HG02938 (cell line): ENCODE results near the gene TRPC4AP.

ENCODE experiments used
- ATAC-seq: cut with Tn5 transposase; IDR thresholded peaks from one replicate; pipeline ENCODE4 v1.9.1; 2021; ENCODE audit warnings: mild to moderate bottlenecking, moderate library complexity; ENCODE audit not compliant: unreplicated experiment

Gene TRPC4AP

DNA sequence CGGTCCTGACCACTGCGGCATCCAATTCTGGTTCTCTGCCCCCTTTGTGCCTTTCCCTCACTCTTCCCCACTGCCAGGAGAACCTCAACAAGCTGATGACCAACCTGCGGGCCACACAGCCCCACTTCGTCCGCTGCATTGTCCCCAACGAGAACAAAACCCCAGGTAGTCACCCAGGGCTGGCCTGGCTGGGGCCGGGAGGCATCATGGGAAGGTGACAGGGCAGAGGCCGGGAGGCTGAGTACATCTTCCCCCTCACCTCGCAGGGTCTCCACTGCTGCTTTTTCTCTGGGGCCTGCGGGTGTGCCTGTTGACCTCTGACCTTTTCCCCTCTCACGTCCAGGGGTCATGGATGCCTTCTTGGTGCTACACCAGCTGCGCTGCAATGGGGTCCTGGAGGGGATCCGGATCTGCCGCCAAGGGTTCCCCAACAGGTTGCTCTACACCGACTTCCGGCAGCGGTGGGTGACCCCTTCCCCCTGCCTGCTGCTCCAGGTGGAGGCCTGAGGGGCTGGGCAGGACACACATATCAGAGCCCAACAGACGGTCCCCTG is 101.9 kb downstream of the TRPC4AP start:
- ATAC-seq: no peak

DNA sequence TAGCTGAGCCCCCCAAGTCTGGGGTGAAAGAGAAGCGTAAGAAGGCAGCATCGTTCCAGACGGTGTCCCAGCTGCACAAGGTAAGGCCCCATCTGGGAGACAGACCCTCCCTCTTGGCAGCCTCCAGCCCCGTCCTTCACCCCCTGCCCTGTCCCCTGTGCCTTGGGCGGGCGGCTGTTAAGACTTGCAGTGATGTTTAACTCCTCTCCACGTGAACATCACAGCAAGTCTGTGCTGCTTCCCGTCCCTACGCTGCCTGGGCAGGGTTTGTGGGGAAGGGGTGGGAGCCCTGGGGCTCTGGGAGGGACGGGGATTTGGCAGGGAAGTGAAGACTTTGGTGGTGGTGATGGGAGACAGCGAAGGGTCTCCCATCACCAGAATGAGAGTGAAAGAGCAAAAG is 102.4 kb downstream of the TRPC4AP start:
- no peak for ATAC-seq

GRCh38 chr20:34989670-34990069 is 102.9 kb downstream of the TRPC4AP start:
- no peak for ATAC-seq

DNA sequence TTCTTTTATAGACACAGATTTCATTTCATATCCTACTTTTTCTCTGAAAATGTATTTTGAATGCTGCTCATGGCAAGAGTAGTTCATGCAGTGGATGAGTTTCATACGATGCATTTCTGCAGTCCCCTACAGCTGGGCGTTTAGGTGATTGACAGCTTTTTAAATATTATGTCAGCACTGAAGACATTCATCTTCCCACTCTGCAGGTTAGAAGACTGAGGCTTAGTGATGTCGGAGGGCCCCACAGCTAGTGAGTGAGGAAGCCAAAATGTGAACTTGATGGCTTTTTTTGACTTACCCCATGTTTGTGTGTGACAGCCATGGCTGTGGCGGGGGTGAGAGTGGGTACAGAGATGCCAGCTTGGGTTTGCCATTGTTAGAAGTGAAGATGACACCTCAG is 103.5 kb downstream of the TRPC4AP start:
- no peak for ATAC-seq

GRCh38 chr20:34988191-34988540 is 104.4 kb downstream of the TRPC4AP start:
- ATAC-seq: no peak

DNA sequence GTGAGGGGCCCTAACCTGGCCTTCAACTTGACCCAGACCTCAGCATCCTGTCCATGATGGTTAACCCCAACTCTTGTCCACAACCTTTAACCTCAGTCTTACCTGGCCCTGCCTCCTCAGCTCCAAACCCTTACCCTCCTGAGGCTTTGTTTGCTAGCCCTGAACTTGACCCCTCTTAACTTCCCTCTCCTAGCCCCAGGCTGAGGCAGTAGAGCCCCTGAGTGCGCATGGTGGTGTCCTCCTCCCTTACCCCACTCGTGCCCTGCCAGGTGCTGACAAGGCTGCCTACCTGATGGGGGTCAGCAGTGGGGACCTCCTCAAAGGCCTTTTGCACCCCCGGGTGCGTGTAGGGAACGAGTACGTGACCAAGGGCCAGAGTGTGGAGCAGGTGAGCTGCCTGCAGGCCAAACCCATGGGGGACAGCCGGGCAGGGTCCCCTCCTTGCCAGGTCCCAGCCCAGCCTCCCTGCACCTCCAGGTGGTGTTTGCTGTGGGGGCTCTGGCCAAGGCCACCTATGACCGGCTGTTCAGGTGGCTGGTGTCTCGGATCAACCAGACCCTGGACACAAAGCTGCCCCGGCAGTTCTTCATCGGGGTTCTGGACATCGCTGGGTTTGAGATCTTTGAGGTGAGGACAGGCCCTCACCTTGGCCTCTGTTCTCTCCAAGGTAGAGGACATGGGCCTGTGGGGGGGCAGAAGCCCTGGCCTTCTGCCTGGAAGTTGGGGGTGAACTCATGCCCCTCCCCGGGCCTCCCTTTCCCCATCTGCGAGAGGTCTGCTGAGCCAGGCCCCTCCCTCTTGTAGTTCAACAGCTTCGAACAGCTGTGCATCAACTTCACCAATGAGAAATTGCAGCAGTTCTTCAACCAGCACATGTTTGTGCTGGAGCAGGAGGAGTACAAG is 105.1 kb downstream of the TRPC4AP start:
- no peak for ATAC-seq

DNA sequence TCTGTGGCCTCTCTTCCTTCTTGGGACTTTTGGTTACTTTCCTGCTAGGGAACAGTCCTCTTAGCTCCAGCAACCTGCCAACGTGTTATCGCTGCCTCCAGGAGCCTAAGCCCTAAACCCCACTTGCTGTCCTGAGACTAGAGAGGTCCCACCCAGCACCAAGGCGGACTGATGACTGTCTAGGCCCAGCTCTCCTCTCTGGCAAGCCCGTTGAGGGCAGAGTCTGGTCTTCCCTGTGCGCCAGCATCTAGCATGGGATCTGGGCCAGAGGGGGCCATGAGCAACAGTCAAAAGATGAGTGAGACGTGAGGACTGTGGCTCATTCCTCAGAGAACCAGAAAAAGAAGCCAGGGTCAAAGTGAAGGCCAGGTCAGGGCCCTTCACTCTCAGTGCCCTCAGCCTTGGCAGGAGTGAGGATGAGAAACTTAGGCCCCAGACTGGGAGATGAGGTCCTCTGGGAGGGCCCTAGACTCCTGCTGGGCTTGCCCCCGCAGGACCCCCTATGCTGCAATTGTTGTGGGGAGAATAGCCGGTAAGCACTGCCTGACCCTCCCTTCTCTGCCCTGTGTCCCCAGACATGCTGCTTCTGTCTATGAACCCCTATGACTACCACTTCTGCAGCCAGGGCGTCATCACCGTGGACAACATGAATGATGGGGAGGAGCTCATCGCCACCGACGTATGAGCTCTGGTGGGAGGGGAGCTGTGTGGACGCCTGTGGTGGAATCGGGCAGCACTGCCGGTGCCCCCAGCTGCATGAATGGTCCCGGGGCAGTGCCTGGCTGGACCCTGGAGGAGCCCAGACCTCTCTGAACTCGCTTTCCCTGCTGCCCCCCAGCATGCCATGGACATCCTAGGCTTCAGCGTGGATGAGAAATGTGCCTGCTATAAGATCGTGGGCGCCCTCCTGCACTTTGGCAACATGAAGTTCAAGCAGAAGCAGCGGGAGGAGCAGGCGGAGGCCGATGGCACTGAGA is 106.0 kb downstream of the TRPC4AP start:
- ATAC-seq: no peak

DNA sequence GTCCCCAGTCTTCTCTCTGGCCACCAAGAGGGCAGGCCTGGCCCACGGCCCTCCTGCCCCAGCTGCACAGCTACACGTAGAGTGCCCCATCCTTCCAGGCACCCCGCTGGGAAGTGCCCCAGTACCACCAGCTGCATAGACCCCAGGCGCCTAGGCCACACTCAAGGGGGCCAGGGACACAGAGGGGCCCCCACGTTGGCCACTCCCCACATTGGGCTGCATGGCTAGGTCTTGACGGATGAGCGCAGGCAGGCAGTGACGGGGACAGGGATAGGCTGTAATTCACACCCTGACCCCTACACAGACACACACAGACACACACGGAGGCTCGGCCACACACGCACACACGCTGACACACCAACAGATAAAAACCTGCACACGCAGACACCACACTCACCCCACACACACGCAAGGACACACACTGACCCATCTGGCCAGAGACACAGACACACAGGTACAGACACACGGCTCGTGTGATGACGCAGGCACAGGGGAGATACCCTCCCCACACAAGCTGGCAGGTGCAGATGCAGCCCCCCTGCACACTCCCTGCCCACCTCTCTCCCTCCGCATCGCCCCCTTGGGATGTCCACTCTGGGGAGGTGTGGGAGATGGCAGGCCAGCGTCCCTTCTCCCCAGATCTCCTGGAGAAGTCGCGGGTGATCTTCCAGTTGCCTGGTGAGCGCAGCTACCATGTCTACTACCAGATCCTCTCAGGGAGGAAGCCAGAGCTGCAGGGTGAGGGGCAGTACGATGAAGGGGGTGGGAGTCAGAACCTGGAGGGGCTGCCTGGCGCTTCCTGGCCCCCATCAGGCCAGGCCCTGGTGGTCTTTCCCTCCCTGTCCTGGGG is 106.9 kb downstream of the TRPC4AP start:
- no peak for ATAC-seq

DNA sequence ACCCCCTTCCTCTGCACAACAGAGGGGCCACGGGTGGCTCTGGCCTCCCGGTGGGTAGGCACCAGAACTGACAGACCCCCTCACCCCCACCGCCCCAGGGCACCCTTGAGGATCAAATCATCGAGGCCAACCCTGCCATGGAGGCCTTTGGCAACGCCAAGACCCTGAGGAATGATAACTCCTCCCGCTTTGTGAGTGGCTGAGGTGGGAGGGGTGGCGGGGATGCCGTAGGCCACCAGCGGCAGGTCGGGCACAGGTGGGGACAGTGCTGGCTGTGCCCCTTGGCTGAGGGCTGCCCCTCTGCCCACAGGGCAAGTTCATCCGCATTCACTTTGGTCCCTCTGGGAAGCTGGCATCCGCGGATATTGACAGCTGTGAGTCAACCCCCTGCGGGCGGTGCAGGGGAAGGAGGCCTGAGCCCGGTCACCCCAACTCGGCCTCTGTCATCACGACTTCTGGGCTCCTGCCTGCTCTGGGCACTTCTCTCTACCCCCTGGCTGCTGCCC is 107.8 kb downstream of the TRPC4AP start:
- no peak for ATAC-seq

- no peak for ATAC-seq
These were observed 108.4 kb downstream of the TRPC4AP start for GRCh38 chr20:34983995-34984735.

DNA sequence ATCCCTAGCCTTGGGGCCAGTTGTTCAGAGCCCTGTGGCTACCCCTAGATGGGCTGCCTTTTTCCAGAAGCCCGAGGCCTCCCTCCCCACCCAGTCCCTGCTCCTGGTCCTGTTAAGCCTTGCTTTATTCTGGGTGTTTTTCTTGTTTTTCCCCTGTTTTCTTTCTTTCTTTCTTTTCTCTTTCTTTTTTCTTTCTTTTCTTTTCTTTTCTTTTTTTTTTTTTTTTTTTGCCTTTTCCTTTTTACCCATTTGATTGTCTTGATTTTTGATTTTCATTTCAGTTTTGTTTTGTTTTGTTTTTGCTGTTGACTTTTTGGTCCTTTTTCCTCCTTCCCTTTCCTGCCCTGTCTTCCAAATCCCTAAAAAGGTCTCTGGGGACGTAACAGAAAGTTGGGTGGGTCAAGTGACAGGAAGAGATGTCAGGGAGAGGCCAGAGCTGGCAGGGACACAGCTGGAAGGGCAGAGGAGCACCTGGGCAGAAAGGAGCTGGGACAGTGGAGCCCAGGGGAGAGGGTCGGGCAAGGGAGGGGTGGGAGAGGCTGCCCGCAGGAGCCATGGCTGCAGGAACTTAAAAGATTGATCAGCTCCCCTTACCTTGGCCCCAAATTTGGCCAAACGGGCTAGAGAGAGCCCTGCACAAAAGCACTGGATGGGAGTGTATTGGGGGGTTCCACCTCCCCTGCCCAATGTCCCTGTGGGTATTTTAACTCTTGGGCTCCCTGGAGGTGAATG is 109.4 kb downstream of the TRPC4AP start:
- no peak for ATAC-seq

DNA sequence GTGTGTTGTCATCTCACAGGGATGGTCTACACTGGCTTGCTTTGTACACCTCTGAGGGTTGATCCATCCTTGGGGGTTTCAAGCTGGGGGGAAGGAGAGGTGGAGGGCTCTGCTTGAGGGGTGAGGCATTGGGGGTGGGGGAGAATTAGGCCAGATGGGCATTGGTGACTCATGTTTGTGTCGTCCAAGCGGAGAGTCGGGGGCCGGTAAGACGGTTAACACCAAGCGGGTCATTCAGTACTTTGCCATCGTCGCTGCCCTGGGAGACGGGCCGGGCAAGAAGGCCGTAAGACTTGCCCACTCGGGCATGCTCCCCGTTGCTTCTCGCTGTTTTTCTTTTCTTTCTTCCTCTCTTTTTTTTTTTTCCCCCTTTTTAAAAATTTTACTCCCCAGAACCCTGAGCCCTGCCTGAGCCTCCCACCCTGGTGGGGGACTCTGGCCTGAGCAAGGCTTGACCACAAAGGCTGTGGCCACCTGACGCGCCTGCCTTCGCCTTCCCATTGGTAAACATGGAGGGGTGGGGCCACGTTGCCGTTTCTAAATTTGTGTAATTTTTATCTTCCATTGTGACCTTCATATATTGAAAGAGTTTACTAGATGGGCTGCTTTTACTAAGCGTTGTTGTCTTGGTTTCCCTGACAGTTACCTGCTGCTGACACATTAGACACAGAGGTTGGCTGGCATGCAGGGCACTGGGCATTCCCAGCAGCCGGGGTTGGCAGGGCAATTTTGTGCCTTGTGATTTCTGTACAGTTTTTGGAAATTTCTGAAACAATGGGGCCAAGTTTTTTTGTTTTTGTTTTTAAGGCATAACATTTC is 110.1 kb downstream of the TRPC4AP start:
- ATAC-seq: no peak

- no peak for ATAC-seq
These were observed 111.9 kb downstream of the TRPC4AP start for GRCh38 chr20:34980543-34981233.

DNA sequence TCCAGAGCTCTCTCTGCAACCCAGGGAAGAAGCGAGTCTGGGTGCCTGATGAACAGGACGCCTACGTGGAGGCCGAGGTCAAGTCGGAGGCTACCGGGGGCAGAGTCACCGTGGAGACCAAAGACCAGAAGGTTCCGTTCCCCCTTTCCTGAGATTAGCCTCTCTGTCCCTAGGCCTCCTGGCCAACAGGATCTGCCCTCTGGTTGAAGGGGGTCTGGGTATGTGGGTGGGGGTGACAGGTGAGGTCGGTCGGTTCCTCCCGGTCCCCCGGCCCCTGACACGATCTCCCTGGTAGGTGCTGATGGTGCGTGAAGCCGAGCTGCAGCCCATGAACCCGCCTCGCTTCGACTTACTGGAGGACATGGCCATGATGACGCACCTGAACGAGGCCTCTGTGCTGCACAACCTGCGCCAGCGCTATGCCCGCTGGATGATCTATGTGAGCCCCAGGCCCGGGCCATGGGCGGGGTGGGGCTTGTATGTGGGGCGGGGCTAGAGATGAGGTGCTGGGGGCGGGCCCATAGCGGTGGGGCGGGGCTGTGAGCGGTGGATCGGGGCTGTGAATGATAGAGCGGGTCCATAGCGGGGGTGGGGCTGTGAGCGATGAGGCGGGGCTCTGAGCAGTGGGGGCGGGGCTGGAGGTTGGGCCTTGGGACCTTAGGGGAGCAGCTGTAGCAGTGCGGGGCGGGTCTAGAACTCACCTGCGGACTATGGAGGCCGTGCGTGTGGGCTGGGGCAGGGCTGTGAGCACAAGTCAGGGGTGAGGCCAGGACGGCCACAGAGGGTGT is 113.0 kb downstream of the TRPC4AP start:
- ATAC-seq: no peak

DNA sequence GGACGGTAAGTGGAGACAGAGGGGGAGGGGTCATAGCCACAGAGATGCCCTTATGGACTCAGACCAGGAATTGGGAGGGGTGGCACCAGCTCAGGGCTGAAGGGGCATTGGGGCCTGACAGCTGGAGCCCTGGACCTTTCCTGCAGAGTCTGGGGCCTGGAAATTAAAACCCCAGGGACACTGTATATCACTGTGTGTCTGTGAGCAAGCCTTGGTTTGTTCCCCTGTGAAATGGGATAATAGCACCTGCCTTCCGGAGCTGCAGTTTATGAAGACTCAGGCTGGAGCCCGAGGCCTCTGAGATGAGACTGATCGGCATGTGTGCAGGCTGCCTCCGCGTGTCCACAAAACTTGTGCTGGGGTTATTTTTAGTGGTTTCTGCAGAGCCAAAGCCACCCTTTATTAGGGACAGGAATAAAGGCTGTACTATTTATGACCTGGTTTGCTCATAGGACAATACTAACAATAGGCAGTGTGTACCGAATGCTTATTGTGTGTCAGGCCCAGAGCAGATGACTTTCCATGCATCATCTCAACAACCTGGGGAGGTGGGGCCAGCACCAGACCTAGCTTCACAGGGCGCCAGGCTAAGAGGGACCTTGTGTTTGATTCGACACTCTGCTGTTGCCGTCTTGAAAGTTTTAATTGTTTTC is 114.4 kb downstream of the TRPC4AP start:
- no peak for ATAC-seq

GRCh38 chr20:34977365-34978091 is 115.1 kb downstream of the TRPC4AP start:
- no peak for ATAC-seq
